Adrenal gland (tissue), 5 donors: Measurements from ENCODE around the gene STK38.

ENCODE experiments used
- CTCF ChIP-seq, 6 experiments: fragments of 450-650 bp in 4 of 6; fragments of 200-600 bp in 2 of 6; sonication (generic) in 1 of 6; IDR thresholded peaks; 1 replicate in 5 of 6; 2 replicates in 1 of 6; pipeline versions ENCODE4 v1.5.1 to v1.8.0; 2016 to 2021; ENCODE audit warnings: antibody characterized with exemption in 6 of 6, mild to moderate bottlenecking in 2 of 6, moderate library complexity in 1 of 6
- POLR2A ChIP-seq, 2 donors: fragments of 450-650 bp; IDR thresholded peaks; one replicate each; pipeline ENCODE4 v1.6.1; 2017; ENCODE audit warnings: antibody characterized with exemption in 2 of 2, mild to moderate bottlenecking in 2 of 2, moderate library complexity in 1 of 2
- donor health status: DM: no; HTN: no; CAD: no.

GRCh38 chr6:36479256-36479655, 68.0 kb downstream of the STK38 start:
- TF ChIP-seq POLR2A (IDR thresholded peaks at IDR 0.05) (no peak), CTCF (IDR thresholded peaks at IDR 0.05) (no peak)
